ENCODE measurements around the gene TFIP11.
A peak's percentile ranks its signal among the peaks of the same experiment; 100 is the strongest.

The TFIP11 gene

DNA sequence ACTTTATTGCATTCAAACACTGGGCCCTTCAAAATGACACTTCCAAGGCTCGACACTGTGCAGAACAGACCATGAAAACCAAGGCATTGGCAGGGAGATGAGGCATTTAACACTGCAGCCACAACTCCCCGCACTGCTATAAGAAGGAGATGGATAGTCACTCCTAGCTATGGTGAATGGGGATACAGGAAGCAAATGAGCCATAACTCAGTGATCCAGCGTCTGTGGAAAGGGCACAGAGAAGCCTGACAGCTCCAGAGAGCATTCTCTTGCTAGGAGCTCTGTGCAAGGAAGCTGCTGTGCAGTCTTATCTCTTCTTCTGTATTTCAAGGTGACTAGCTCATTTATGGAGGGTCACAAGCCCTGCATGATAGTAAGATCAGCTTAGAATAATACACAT, 49.6 kb downstream of the TFIP11 start:
- Mint-ChIP-seq H3K4me1 (ENCODE audit: low read depth) (no peaks in the 10 kb centered on the region), H3K36me3 (ENCODE audit: low read depth) (peaks cover 61% of the 10 kb centered on the region), H3K4me3 (no peak overlapping the region), H3K27me3 (no peaks in the 10 kb centered on the region), H3K27ac (no peak overlapping the region), H3K9me3 (no peaks in the 10 kb centered on the region)

- Mint-ChIP-seq H3K27ac (no peak overlapping the region), H3K9me3 (no peaks in the 10 kb centered on the region), H3K4me1 (ENCODE audit: low read depth) (no peaks in the 10 kb centered on the region), H3K27me3 (no peaks in the 10 kb centered on the region), H3K36me3 (ENCODE audit: low read depth) (peaks cover 62% of the 10 kb centered on the region), H3K4me3 (no peak overlapping the region)
Observed at GRCh38 chr22:26462051-26462450, 50.2 kb downstream of the TFIP11 start.

- H3K9me3 Mint-ChIP-seq: no peaks in the 10 kb centered on the region
- no peak overlapping the region for H3K27ac Mint-ChIP-seq
- H3K36me3 Mint-ChIP-seq (ENCODE audit: low read depth): peaks cover 55% of the 10 kb centered on the region
Observed at GRCh38 chr22:26461188-26461810, 51.0 kb downstream of the TFIP11 start.

GRCh38 chr22:26460202-26460601, 52.1 kb downstream of the TFIP11 start:
- H3K27me3 Mint-ChIP-seq: no peaks in the 10 kb centered on the region
- no peak overlapping the region for H3K27ac Mint-ChIP-seq
- no peaks in the 10 kb centered on the region for H3K4me1 Mint-ChIP-seq (ENCODE audit: low read depth)
- no peaks in the 10 kb centered on the region for H3K9me3 Mint-ChIP-seq
- H3K4me3 Mint-ChIP-seq: no peak overlapping the region
- peaks cover 55% of the 10 kb centered on the region for H3K36me3 Mint-ChIP-seq (ENCODE audit: low read depth)

More at GRCh38 chr22:26461188-26461810, 51.0 kb downstream of the TFIP11 start:
- Mint-ChIP-seq H3K27me3 (no peaks in the 10 kb centered on the region), H3K4me3 (no peak overlapping the region), H3K4me1 (ENCODE audit: low read depth) (no peaks in the 10 kb centered on the region)

GRCh38 chr22:26457661-26458272, 54.5 kb downstream of the TFIP11 start:
- H3K27ac Mint-ChIP-seq: no peak overlapping the region
- peaks cover 42% of the 10 kb centered on the region for H3K36me3 Mint-ChIP-seq (ENCODE audit: low read depth)

DNA sequence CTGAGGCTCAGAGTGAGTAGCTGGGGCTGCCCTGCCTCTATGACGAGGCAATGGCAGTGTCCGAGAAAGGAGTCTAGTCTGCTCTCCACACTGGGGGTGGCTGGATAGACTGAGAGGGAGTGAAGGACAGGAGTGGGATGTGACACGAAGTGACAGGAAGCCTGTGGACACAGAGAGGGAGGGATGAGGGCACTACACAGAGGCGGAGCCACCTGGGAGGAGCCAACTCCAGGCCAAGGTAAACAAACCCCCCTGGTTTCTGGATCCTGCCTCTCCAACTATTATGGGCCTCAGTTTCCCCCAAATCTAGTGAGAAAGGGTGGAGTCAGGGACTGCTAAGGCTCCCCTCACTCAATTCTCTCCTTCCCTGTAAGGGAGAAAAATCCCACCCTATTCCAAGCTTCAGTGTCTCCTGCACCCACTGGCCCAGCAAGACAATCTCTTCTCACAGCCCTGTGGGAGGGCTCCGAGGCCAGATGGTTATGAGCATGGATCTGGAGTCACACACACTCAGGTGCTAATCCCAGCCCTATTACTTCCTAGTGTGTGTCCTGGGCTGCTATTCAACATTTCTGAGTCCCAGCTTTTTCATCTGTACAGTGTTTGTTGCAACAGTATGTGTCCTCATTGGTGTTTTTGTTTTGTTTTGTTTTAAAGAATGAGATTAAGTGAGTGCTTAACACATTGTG, 58.3 kb downstream of the TFIP11 start:
- H3K4me1 Mint-ChIP-seq (ENCODE audit: low read depth): no peaks in the 10 kb centered on the region

More at GRCh38 chr22:26457661-26458272, 54.5 kb downstream of the TFIP11 start:
- H3K9me3 Mint-ChIP-seq: no peaks in the 10 kb centered on the region
- H3K4me1 Mint-ChIP-seq (ENCODE audit: low read depth): no peaks in the 10 kb centered on the region
- H3K4me3 Mint-ChIP-seq: no peak overlapping the region
- H3K27me3 Mint-ChIP-seq: no peaks in the 10 kb centered on the region

GRCh38 chr22:26453216-26453615, 59.1 kb downstream of the TFIP11 start:
- H3K9me3 Mint-ChIP-seq: no peaks in the 10 kb centered on the region
- H3K36me3 Mint-ChIP-seq (ENCODE audit: low read depth): peaks cover 37% of the 10 kb centered on the region
- no peaks in the 10 kb centered on the region for H3K4me1 Mint-ChIP-seq (ENCODE audit: low read depth)

More for the DNA sequence above, 58.3 kb downstream of the TFIP11 start:
- Mint-ChIP-seq H3K4me3 (no peak overlapping the region), H3K27me3 (no peaks in the 10 kb centered on the region), H3K36me3 (ENCODE audit: low read depth) (peaks cover 40% of the 10 kb centered on the region), H3K27ac (no peak overlapping the region), H3K9me3 (no peaks in the 10 kb centered on the region)

GRCh38 chr22:26452236-26453016, 59.8 kb downstream of the TFIP11 start:
- peaks cover 32% of the 10 kb centered on the region for H3K36me3 Mint-ChIP-seq (ENCODE audit: low read depth)
- no peaks in the 10 kb centered on the region for H3K9me3 Mint-ChIP-seq
- H3K4me1 Mint-ChIP-seq (ENCODE audit: low read depth): no peaks in the 10 kb centered on the region
- no peaks in the 10 kb centered on the region for H3K27me3 Mint-ChIP-seq
- H3K4me3 Mint-ChIP-seq: no peak overlapping the region
- H3K27ac Mint-ChIP-seq: no peak overlapping the region

More at GRCh38 chr22:26453216-26453615, 59.1 kb downstream of the TFIP11 start:
- H3K27ac Mint-ChIP-seq: no peak overlapping the region
- no peak overlapping the region for H3K4me3 Mint-ChIP-seq
- H3K27me3 Mint-ChIP-seq: no peaks in the 10 kb centered on the region

- Mint-ChIP-seq H3K9me3 (no peaks in the 10 kb centered on the region), H3K4me1 (ENCODE audit: low read depth) (no peaks in the 10 kb centered on the region), H3K36me3 (ENCODE audit: low read depth) (peaks cover 24% of the 10 kb centered on the region), H3K27ac (no peak overlapping the region), H3K27me3 (no peaks in the 10 kb centered on the region), H3K4me3 (no peak overlapping the region)
Observed at GRCh38 chr22:26450453-26451185, 61.7 kb downstream of the TFIP11 start.

GRCh38 chr22:26448941-26449340, 63.3 kb downstream of the TFIP11 start:
- Mint-ChIP-seq H3K4me1 (ENCODE audit: low read depth) (no peaks in the 10 kb centered on the region), H3K9me3 (no peaks in the 10 kb centered on the region), H3K36me3 (ENCODE audit: low read depth) (peaks cover 28% of the 10 kb centered on the region), H3K27ac (no peak overlapping the region), H3K4me3 (no peak overlapping the region), H3K27me3 (no peaks in the 10 kb centered on the region)

- H3K36me3 Mint-ChIP-seq (ENCODE audit: low read depth): peaks cover 27% of the 10 kb centered on the region
- no peak overlapping the region for H3K27ac Mint-ChIP-seq
- H3K27me3 Mint-ChIP-seq: no peaks in the 10 kb centered on the region
- H3K4me3 Mint-ChIP-seq: no peak overlapping the region
- H3K9me3 Mint-ChIP-seq: no peaks in the 10 kb centered on the region
- no peaks in the 10 kb centered on the region for H3K4me1 Mint-ChIP-seq (ENCODE audit: low read depth)
Observed at GRCh38 chr22:26448334-26448733, 63.9 kb downstream of the TFIP11 start.

DNA sequence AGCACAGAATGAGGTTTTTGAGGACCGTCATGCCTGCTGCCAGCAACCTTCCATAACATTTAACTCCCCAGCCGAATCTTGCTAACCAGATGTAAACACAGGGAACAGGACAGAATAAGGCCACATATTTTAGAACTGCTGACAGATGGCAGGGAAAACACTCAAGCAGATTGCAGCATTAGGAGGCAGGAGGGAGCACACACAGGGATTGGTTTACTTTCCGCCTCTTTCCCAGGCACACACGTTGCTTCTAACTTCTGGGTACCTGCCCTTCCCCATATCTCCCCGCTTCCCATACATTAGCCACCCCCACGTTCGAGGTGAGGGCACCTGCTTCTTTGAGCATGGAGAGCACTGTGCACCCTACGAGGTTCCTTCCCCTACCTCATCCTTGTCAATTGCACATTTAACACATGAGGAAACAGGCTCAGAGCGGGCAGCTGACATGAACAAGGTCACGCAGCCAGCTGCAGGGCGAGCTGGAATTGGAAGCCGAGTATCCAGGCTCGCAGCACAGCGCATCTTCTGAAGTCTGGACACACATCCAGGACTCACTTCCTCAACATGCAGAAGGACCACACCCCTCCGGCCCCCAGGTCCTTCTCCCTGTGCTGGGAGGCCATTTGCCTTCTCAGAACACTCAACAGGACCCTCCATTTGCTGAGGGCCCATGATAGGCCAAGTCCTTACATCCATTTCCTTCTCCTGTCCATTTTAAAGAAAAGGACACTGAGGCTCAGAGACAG, 64.5 kb downstream of the TFIP11 start:
- Mint-ChIP-seq H3K27ac (no peak overlapping the region), H3K4me3 (no peak overlapping the region), H3K27me3 (no peaks in the 10 kb centered on the region), H3K4me1 (ENCODE audit: low read depth) (no peaks in the 10 kb centered on the region), H3K9me3 (no peaks in the 10 kb centered on the region), H3K36me3 (ENCODE audit: low read depth) (peaks cover 33% of the 10 kb centered on the region)

- no peak overlapping the region for H3K4me3 Mint-ChIP-seq
- no peaks in the 10 kb centered on the region for H3K27me3 Mint-ChIP-seq
- no peaks in the 10 kb centered on the region for H3K9me3 Mint-ChIP-seq
- no peaks in the 10 kb centered on the region for H3K4me1 Mint-ChIP-seq (ENCODE audit: low read depth)
- peak overlapping the region; percentile 58 for H3K27ac Mint-ChIP-seq
- peaks cover 29% of the 10 kb centered on the region for H3K36me3 Mint-ChIP-seq (ENCODE audit: low read depth)
Observed at GRCh38 chr22:26446808-26447515, 65.3 kb downstream of the TFIP11 start.

All from stimulated activated naive CD8-positive, alpha-beta T cell treated with anti-CD3 and anti-CD28 coated beads, Interleukin-15, Interleukin-2, amounts not matched to agents 100 ng/mL and 50 ng/mL, for 24 hours (primary cell).